DND-41 (cell line): ENCODE results near the gene RASGRP2.

ENCODE experiments used
- ATAC-seq: fragments of 200-7000 bp; cut with Tn5 transposase; 3 replicates; pipeline ENCODE4 v1.9.1; 2021; ENCODE audit warnings: low read depth; ENCODE audit not compliant: insufficient read depth
- DNase-seq: peaks from one replicate; pipeline ENCODE4 v3.0.0-alpha.2; 2020
- H2AFZ ChIP-seq: 2 replicates; pipeline ENCODE4 v1.6.0; 2012; ENCODE audit warnings: low read depth, low read length
- H3K27ac ChIP-seq: 2 replicates; pipeline ENCODE4 v1.5.1; 2012; ENCODE audit warnings: low read length, inconsistent platforms
- H3K27me3 ChIP-seq: fragments of 200-600 bp; sonication (generic); 2 replicates; pipeline ENCODE4 v1.6.0; 2012; ENCODE audit warnings: low read length, mild to moderate bottlenecking, inconsistent platforms; ENCODE audit not compliant: insufficient read depth, poor library complexity
- H3K36me3 ChIP-seq: 2 replicates; pipeline ENCODE4 v1.5.1; 2012; ENCODE audit warnings: low read length, inconsistent platforms; ENCODE audit not compliant: insufficient read depth
- H3K4me1 ChIP-seq: 2 replicates; pipeline ENCODE4 v1.5.1; 2012; ENCODE audit warnings: mild to moderate bottlenecking, low read length; ENCODE audit not compliant: insufficient read depth
- H3K4me2 ChIP-seq: 2 replicates; pipeline ENCODE4 v1.6.0; 2012; ENCODE audit warnings: mild to moderate bottlenecking, moderate library complexity, low read length, inconsistent platforms; ENCODE audit not compliant: insufficient read depth
- H3K4me3 ChIP-seq, 2 experiments: fragments of 200-600 bp in 1 of 2; shearing (Covaris generic) in 1 of 2; 2 replicates each; pipeline ENCODE4 v1.5.1; 2012 to 2016; ENCODE audit warnings: inconsistent platforms in 2 of 2, low read length in 2 of 2, mild to moderate bottlenecking in 2 of 2, low read depth in 1 of 2, moderate library complexity in 1 of 2
- H3K79me2 ChIP-seq: 2 replicates; pipeline ENCODE4 v1.6.0; 2012; ENCODE audit warnings: low read length, inconsistent platforms; ENCODE audit not compliant: insufficient read depth
- H3K9ac ChIP-seq: 2 replicates; pipeline ENCODE4 v1.6.0; 2012; ENCODE audit warnings: low read depth, mild to moderate bottlenecking, inconsistent platforms, low read length, moderate library complexity
- H3K9me3 ChIP-seq: 2 replicates; pipeline ENCODE4 v1.5.1; 2012; ENCODE audit warnings: low read length, moderate library complexity, mild to moderate bottlenecking, inconsistent platforms; ENCODE audit not compliant: insufficient read depth, severe bottlenecking
- H4K20me1 ChIP-seq: 2 replicates; pipeline ENCODE4 v1.6.0; 2012; ENCODE audit warnings: low read length; ENCODE audit not compliant: insufficient read depth
- EZH2 ChIP-seq: IDR thresholded peaks from 3 replicates; pipeline ENCODE4 v1.6.1; 2012; ENCODE audit warnings: borderline replicate concordance, low read depth, mild to moderate bottlenecking, moderate library complexity, low read length, inconsistent platforms; ENCODE audit not compliant: severe bottlenecking
- TF ChIP-seq, protein P1 (sequence below): IDR thresholded peaks from 2 replicates; pipeline ENCODE4 v1.5.1; 2012; ENCODE audit warnings: borderline replicate concordance, low read length, moderate library complexity, mild to moderate bottlenecking; ENCODE audit not compliant: poor library complexity, severe bottlenecking; ENCODE audit errors: extremely low read depth

Gene RASGRP2

DNA sequence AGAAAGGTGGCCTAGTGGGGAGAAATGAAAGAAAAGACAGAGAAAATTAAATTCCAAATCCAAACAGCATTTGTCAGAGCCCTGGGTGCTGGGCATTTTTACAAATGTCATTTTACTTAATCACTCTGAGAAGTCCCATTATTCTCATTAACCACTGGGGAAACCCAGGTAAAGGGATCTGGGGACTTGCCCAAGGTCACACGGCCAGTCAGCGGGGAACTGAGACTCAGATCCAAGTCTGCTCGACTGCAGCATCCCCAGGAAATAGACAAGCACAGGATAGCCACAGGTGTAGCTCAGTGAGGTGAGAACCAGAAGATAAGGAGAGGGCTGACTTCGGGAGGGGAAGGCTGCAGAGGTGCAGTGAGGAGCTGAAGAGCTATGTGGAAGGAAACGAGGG lies 28.8 kb downstream of the RASGRP2 start:
- H3K4me1 ChIP-seq, result no peaks in the 10 kb centered on the region
- ATAC-seq, result no peak
- no peak for DNase-seq
- no peak overlapping the region for H3K4me2 ChIP-seq
- no peaks in the 10 kb centered on the region for H3K79me2 ChIP-seq
- no peak overlapping the region for H3K27ac ChIP-seq
- H2AFZ ChIP-seq, result no peak overlapping the region
- H3K27me3 ChIP-seq, result peaks cover 10% of the 10 kb centered on the region
- H4K20me1 ChIP-seq, result peaks cover 3% of the 10 kb centered on the region; the same call in 1 of the 2 replicates
- H3K36me3 ChIP-seq, result no peaks in the 10 kb centered on the region
- TF ChIP-seq EZH2, result no peak
- TF ChIP-seq, protein P1, sequence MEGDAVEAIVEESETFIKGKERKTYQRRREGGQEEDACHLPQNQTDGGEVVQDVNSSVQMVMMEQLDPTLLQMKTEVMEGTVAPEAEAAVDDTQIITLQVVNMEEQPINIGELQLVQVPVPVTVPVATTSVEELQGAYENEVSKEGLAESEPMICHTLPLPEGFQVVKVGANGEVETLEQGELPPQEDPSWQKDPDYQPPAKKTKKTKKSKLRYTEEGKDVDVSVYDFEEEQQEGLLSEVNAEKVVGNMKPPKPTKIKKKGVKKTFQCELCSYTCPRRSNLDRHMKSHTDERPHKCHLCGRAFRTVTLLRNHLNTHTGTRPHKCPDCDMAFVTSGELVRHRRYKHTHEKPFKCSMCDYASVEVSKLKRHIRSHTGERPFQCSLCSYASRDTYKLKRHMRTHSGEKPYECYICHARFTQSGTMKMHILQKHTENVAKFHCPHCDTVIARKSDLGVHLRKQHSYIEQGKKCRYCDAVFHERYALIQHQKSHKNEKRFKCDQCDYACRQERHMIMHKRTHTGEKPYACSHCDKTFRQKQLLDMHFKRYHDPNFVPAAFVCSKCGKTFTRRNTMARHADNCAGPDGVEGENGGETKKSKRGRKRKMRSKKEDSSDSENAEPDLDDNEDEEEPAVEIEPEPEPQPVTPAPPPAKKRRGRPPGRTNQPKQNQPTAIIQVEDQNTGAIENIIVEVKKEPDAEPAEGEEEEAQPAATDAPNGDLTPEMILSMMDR, result no peak
- no peaks in the 10 kb centered on the region for H3K9me3 ChIP-seq
- H3K4me3 ChIP-seq, result no peak overlapping the region
- H3K9ac ChIP-seq, result no peak overlapping the region

DNA sequence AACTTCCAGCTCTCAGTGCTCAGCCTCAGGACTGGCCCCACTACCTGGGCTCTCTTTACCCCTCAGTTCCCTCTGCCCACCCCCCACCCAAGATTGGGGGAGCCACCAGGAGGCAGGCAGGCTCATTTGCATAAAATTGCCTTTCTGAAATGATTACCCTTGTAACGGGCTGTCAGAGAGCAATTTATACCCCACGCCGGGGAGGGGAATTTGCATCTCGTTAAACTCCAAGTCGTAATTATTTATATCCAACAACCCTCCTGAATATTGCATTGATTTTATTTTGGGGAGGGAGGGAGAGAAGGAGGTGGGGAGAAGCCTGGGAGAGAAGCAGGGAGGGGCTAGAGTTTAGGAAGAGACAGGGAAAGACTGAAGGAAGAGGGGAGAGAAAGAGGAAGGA lies 29.3 kb downstream of the RASGRP2 start:
- Histone ChIP-seq H2AFZ (no peak overlapping the region), H3K4me1 (no peaks in the 10 kb centered on the region), H3K27me3 (peaks cover 10% of the 10 kb centered on the region)

DNA sequence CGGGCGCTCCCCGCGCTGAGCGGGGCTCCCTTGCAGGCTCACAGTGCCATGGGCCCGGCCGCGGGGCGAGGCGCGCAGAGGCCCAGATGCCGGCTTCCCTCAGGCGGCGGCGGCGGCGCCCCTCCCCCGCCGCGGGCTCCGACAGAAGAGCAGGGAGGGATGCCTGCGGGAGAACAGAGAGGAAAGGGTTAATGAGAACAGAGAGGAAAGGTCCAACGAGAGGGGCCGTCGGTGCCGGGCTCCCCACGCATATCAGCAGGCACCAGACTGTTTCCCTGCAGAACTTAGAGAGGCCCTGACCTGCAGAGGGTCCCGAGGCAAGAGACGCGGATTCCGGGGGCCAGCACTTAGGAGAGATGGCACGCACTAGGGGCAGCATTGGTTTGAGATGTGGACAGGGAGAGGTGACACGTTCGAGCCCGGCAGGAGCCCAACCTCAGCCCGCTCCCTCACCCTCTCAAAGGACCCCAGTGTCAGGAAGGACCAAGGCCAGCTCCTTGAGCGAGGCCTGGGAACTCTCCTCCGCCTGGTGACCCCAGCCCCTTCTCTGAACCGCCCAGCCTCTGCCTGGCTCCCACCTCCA lies 30.1 kb downstream of the RASGRP2 start:
- H3K9me3 ChIP-seq, result no peaks in the 10 kb centered on the region
- no peak overlapping the region for H3K4me2 ChIP-seq
- H3K4me3 ChIP-seq, result no peak overlapping the region
- H3K27ac ChIP-seq, result no peak overlapping the region
- no peaks in the 10 kb centered on the region for H3K79me2 ChIP-seq
- H3K36me3 ChIP-seq, result no peaks in the 10 kb centered on the region
- TF ChIP-seq, protein P1, result no peak
- no peak for TF ChIP-seq EZH2
- H4K20me1 ChIP-seq, result peaks cover 3% of the 10 kb centered on the region; the same call in 1 of the 2 replicates
- no peak overlapping the region for H3K9ac ChIP-seq
- ATAC-seq, result no peak
- H3K27me3 ChIP-seq, result peaks cover 10% of the 10 kb centered on the region
- no peak for DNase-seq
- no peak overlapping the region for H2AFZ ChIP-seq
- H3K4me1 ChIP-seq, result no peaks in the 10 kb centered on the region

More for the DNA sequence above, 29.3 kb downstream of the RASGRP2 start:
- DNase-seq (no peak), ATAC-seq (no peak)
- Histone ChIP-seq H3K27ac (no peak overlapping the region), H4K20me1 (peaks cover 3% of the 10 kb centered on the region; the same call in 1 of the 2 replicates), H3K9ac (no peak overlapping the region), H3K4me2 (no peak overlapping the region), H3K9me3 (no peaks in the 10 kb centered on the region), H3K4me3 (no peak overlapping the region), H3K36me3 (no peaks in the 10 kb centered on the region), H3K79me2 (no peaks in the 10 kb centered on the region)
- TF ChIP-seq, protein P1, result no peak
- TF ChIP-seq EZH2, result no peak
